PC-9 (cell line): ENCODE results near the gene CYTH3.

Source experiments
- EZH2 ChIP-seq: fragments of 200-600 bp; sonication (generic); IDR thresholded peaks from 2 replicates; pipeline ENCODE4 v1.8.0; 2017; ENCODE audit warnings: antibody characterized with exemption, low read depth
- TF ChIP-seq, protein P1 (sequence below): fragments of 200-600 bp; sonication (generic); conservative IDR thresholded peaks from 2 replicates; pipeline ENCODE4 v1.6.1; 2017; ENCODE audit warnings: mixed run types, antibody characterized with exemption, mild to moderate bottlenecking, moderate library complexity

- TF ChIP-seq, protein P1, sequence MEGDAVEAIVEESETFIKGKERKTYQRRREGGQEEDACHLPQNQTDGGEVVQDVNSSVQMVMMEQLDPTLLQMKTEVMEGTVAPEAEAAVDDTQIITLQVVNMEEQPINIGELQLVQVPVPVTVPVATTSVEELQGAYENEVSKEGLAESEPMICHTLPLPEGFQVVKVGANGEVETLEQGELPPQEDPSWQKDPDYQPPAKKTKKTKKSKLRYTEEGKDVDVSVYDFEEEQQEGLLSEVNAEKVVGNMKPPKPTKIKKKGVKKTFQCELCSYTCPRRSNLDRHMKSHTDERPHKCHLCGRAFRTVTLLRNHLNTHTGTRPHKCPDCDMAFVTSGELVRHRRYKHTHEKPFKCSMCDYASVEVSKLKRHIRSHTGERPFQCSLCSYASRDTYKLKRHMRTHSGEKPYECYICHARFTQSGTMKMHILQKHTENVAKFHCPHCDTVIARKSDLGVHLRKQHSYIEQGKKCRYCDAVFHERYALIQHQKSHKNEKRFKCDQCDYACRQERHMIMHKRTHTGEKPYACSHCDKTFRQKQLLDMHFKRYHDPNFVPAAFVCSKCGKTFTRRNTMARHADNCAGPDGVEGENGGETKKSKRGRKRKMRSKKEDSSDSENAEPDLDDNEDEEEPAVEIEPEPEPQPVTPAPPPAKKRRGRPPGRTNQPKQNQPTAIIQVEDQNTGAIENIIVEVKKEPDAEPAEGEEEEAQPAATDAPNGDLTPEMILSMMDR = no peak
- no peak for TF ChIP-seq EZH2
Measured at GRCh38 chr7:6186577-6186976, 85.8 kb downstream of the CYTH3 start.
